Tibial nerve (tissue), 4 donors: ENCODE measurements around the gene TRPM2. TPM values are rescaled to one million over a fixed set of nuclear protein-coding genes. Genes with fewer than 3 reads are reported as not detected.

Source experiments
- DNase-seq, 2 donors: peaks; one replicate each; pipeline ENCODE4 v3.0.0-alpha.2; 2019; ENCODE audit warnings: low spot score in 2 of 2
- H3K27ac ChIP-seq, 4 donors: fragments of 200-600 bp; sonication (generic) in 3 of 4; one replicate each; pipeline ENCODE4 v1.5.1; 2017 to 2019; ENCODE audit warnings: mild to moderate bottlenecking in 1 of 4
- H3K27me3 ChIP-seq, 2 donors: fragments of 200-600 bp; sonication (generic) in 1 of 2; one replicate each; pipeline versions ENCODE4 v1.5.1 to v1.6.0; 2017 to 2019
- H3K36me3 ChIP-seq, 3 donors: fragments of 200-600 bp; sonication (generic); one replicate each; pipeline ENCODE4 v1.5.1; 2018 to 2019
- H3K4me1 ChIP-seq, 4 donors: fragments of 200-600 bp; sonication (generic) in 3 of 4; one replicate each; pipeline ENCODE4 v1.5.1; 2017 to 2019
- H3K4me3 ChIP-seq, 4 donors: fragments of 200-600 bp; sonication (generic) in 3 of 4; one replicate each; pipeline ENCODE4 v1.5.1; 2017 to 2019; ENCODE audit warnings: mild to moderate bottlenecking in 1 of 4, moderate library complexity in 1 of 4
- H3K9me3 ChIP-seq, 4 donors: fragments of 200-600 bp; sonication (generic) in 3 of 4; one replicate each; pipeline ENCODE4 v1.5.1; 2017 to 2019
- EP300 ChIP-seq, 2 donors: sonication (generic); formaldehyde crosslinking; IDR thresholded peaks; one replicate each; pipeline ENCODE4 v1.6.1; 2017; ENCODE audit warnings: antibody characterized with exemption in 2 of 2, mild to moderate bottlenecking in 1 of 2
- POLR2A ChIP-seq, 2 donors: fragments of 450-650 bp; IDR thresholded peaks; one replicate each; pipeline ENCODE4 v1.6.1; 2017; ENCODE audit warnings: antibody characterized with exemption in 2 of 2, mild to moderate bottlenecking in 2 of 2, moderate library complexity in 2 of 2
- WGBS, 2 donors: methylation state at CpG; one replicate each; pipeline ENCODE4 v1.1.5; 2018; 5-methylcytosine and 5-hydroxymethylcytosine counted together
- total RNA-seq, 4 donors: library from RNA; depleted of rRNA; stranded (reverse); fragments of >200 nt; gene quantifications; one replicate each; pipeline ENCODE4 v1.1.0, GENCODE V29; 2016
- TF ChIP-seq, protein P1 (sequence below), 5 experiments: fragments of 200-600 bp in 3 of 5; fragments of 450-650 bp in 2 of 5; sonication (generic) in 3 of 5; IDR thresholded peaks; one replicate each; pipeline ENCODE4 v1.5.1; 2016 to 2019; ENCODE audit warnings: antibody characterized with exemption in 5 of 5, mild to moderate bottlenecking in 3 of 5, moderate library complexity in 2 of 5

The TRPM2 gene
- total RNA-seq, 4 donors from 2014 or later, result 4.9 to 10.3 (median 7.8) TPM

DNA sequence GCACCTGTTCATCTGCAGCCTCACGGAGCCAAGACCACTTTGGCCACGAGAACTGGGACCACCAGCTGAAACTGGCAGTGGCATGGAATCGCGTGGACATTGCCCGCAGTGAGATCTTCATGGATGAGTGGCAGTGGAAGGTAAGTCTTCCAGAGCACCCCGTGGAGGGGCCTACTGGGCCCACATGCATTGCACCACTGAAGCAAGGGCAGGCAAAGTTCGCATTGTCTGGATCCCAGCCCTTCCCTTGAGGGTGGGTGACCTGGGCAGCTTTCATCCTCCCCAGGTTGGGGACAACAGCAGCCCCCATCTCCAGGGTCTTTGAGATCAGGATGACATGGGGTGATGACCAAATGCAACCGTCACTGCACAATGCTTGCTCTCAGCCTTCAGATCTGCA lies 37.5 kb downstream of the TRPM2 start:
- Histone ChIP-seq H3K36me3 (no peaks in the 10 kb centered on the region), H3K4me3 (no peak overlapping the region), H3K9me3 (peaks cover 0 to 75% (median 8%) of the 10 kb centered on the region in 4 donors), H3K4me1 (no peaks in the 10 kb centered on the region), H3K27me3 (no peaks in the 10 kb centered on the region), H3K27ac (no peak overlapping the region)
- no peak for DNase-seq
- 94 to 96% methylated on average over 8 of the region's 8 CpGs for WGBS, 2 donors
- TF ChIP-seq POLR2A (IDR thresholded peaks at IDR 0.05) (no peak), EP300 (IDR thresholded peaks at IDR 0.05) (no peak)
- TF ChIP-seq, protein P1, sequence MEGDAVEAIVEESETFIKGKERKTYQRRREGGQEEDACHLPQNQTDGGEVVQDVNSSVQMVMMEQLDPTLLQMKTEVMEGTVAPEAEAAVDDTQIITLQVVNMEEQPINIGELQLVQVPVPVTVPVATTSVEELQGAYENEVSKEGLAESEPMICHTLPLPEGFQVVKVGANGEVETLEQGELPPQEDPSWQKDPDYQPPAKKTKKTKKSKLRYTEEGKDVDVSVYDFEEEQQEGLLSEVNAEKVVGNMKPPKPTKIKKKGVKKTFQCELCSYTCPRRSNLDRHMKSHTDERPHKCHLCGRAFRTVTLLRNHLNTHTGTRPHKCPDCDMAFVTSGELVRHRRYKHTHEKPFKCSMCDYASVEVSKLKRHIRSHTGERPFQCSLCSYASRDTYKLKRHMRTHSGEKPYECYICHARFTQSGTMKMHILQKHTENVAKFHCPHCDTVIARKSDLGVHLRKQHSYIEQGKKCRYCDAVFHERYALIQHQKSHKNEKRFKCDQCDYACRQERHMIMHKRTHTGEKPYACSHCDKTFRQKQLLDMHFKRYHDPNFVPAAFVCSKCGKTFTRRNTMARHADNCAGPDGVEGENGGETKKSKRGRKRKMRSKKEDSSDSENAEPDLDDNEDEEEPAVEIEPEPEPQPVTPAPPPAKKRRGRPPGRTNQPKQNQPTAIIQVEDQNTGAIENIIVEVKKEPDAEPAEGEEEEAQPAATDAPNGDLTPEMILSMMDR (IDR thresholded peaks at IDR 0.05), result no peak

- Histone ChIP-seq H3K4me1 (no peaks in the 10 kb centered on the region), H3K9me3 (peaks cover 0 to 69% (median 5%) of the 10 kb centered on the region in 4 donors), H3K4me3 (no peak overlapping the region), H3K36me3 (no peaks in the 10 kb centered on the region), H3K27me3 (no peaks in the 10 kb centered on the region), H3K27ac (no peak overlapping the region)
- DNase-seq, result peak; percentile 47 to 69
- TF ChIP-seq EP300 (IDR thresholded peaks at IDR 0.05) (peak in 1 of 2 donors; percentile 38), POLR2A (IDR thresholded peaks at IDR 0.05) (no peak)
- TF ChIP-seq, protein P1 (IDR thresholded peaks at IDR 0.05), result no peak
- 44 to 53% methylated on average over 31 to 34 of the region's 34 CpGs for WGBS, 2 donors
Observed at GRCh38 chr21:44391345-44392091, 38.1 kb downstream of the TRPM2 start.

- H3K9me3 ChIP-seq, result peaks cover 0 to 62% (median 3%) of the 10 kb centered on the region in 4 donors
Observed at GRCh38 chr21:44392185-44392584, 38.8 kb downstream of the TRPM2 start.

GRCh38 chr21:44392916-44393315 lies 39.5 kb downstream of the TRPM2 start:
- DNase-seq, result no peak
- Histone ChIP-seq H3K36me3 (no peaks in the 10 kb centered on the region), H3K4me3 (no peak overlapping the region), H3K9me3 (peaks cover 0 to 55% (median 2%) of the 10 kb centered on the region in 4 donors), H3K27ac (no peak overlapping the region), H3K27me3 (no peaks in the 10 kb centered on the region), H3K4me1 (no peaks in the 10 kb centered on the region)
- WGBS, 2 donors, result 50 to 55% methylated on average over 2 of the region's 2 CpGs
- TF ChIP-seq, protein P1 (IDR thresholded peaks at IDR 0.05), result no peak
- TF ChIP-seq EP300 (IDR thresholded peaks at IDR 0.05) (no peak), POLR2A (IDR thresholded peaks at IDR 0.05) (no peak)

More at GRCh38 chr21:44392185-44392584, 38.8 kb downstream of the TRPM2 start:
- no peak for DNase-seq
- Histone ChIP-seq H3K4me1 (no peaks in the 10 kb centered on the region), H3K27me3 (no peaks in the 10 kb centered on the region), H3K27ac (no peak overlapping the region), H3K4me3 (no peak overlapping the region), H3K36me3 (no peaks in the 10 kb centered on the region)
- 89 to 94% methylated on average over 6 of the region's 6 CpGs for WGBS, 2 donors
- TF ChIP-seq POLR2A (IDR thresholded peaks at IDR 0.05), result no peak
- TF ChIP-seq EP300 (IDR thresholded peaks at IDR 0.05), result no peak
- TF ChIP-seq, protein P1 (IDR thresholded peaks at IDR 0.05), result no peak

GRCh38 chr21:44394733-44395132 lies 41.3 kb downstream of the TRPM2 start:
- TF ChIP-seq POLR2A (IDR thresholded peaks at IDR 0.05) (no peak), EP300 (IDR thresholded peaks at IDR 0.05) (no peak)
- TF ChIP-seq, protein P1 (IDR thresholded peaks at IDR 0.05), result no peak
- 72 to 80% methylated on average over 5 of the region's 5 CpGs for WGBS, 2 donors
- Histone ChIP-seq H3K27ac (no peak overlapping the region), H3K9me3 (peaks cover 0 to 37% (median 2%) of the 10 kb centered on the region in 4 donors), H3K27me3 (no peaks in the 10 kb centered on the region), H3K4me1 (no peaks in the 10 kb centered on the region), H3K36me3 (no peaks in the 10 kb centered on the region), H3K4me3 (no peak overlapping the region)
- no peak for DNase-seq
